ENCODE results near the gene GRIN2A. TPM values are rescaled to one million over a fixed set of nuclear protein-coding genes. Genes with fewer than 3 reads are reported as not detected.

Gene GRIN2A
- total RNA-seq, 1 donor from 2014 or later, result not detected

- intact Hi-C loops (cut with micrococcal nuclease), result no loop called here
Observed at GRCh38 chr16:9780831-9781230, 401.4 kb downstream of the GRIN2A start.

GRCh38 chr16:9778849-9779248 is 403.4 kb downstream of the GRIN2A start:
- intact Hi-C loops (cut with micrococcal nuclease), result no loop called here

GRCh38 chr16:9775998-9776397 is 406.2 kb downstream of the GRIN2A start:
- intact Hi-C loops (cut with micrococcal nuclease), result no loop called here

GRCh38 chr16:9773289-9773688 is 408.9 kb downstream of the GRIN2A start:
- intact Hi-C loops (cut with micrococcal nuclease), result no loop called here

GRCh38 chr16:9772526-9773225 is 409.6 kb downstream of the GRIN2A start:
- intact Hi-C loops (cut with micrococcal nuclease), result no loop called here

- intact Hi-C loops (cut with micrococcal nuclease), result no loop called here
Observed at GRCh38 chr16:9766891-9767290, 415.3 kb downstream of the GRIN2A start.

- intact Hi-C loops (cut with micrococcal nuclease), result no loop called here
Observed at GRCh38 chr16:9763505-9763904, 418.7 kb downstream of the GRIN2A start.

GRCh38 chr16:9761870-9762269 is 420.4 kb downstream of the GRIN2A start:
- intact Hi-C loops (cut with micrococcal nuclease), result no loop called here

- intact Hi-C loops (cut with micrococcal nuclease), result no loop called here
Observed at GRCh38 chr16:9757687-9758086, 424.5 kb downstream of the GRIN2A start.

GRCh38 chr16:9756434-9756833 is 425.8 kb downstream of the GRIN2A start:
- intact Hi-C loops (cut with micrococcal nuclease), result no loop called here

GRCh38 chr16:9755081-9755480 is 427.1 kb downstream of the GRIN2A start:
- intact Hi-C loops (cut with micrococcal nuclease), result no loop called here

- intact Hi-C loops (cut with micrococcal nuclease), result no loop called here
Observed at GRCh38 chr16:9741776-9742175, 440.5 kb downstream of the GRIN2A start.

- intact Hi-C loops (cut with micrococcal nuclease), result no loop called here
Observed at GRCh38 chr16:9739301-9739700, 442.9 kb downstream of the GRIN2A start.

- intact Hi-C loops (cut with micrococcal nuclease), result no loop called here
Observed at GRCh38 chr16:9738690-9739089, 443.5 kb downstream of the GRIN2A start.

GRCh38 chr16:9736547-9736946 is 445.7 kb downstream of the GRIN2A start:
- intact Hi-C loops (cut with micrococcal nuclease), result no loop called here

GRCh38 chr16:9723136-9723535 is 459.1 kb downstream of the GRIN2A start:
- intact Hi-C loops (cut with micrococcal nuclease), result no loop called here

- intact Hi-C loops (cut with micrococcal nuclease), result no loop called here
Observed at GRCh38 chr16:9713907-9714306, 468.3 kb downstream of the GRIN2A start.

GRCh38 chr16:9713156-9713555 is 469.1 kb downstream of the GRIN2A start:
- intact Hi-C loops (cut with micrococcal nuclease), result no loop called here

- intact Hi-C loops (cut with micrococcal nuclease), result no loop called here
Observed at GRCh38 chr16:9708972-9709620, 473.1 kb downstream of the GRIN2A start.

- intact Hi-C loops (cut with micrococcal nuclease), result no loop called here
Observed at GRCh38 chr16:9706217-9706836, 475.9 kb downstream of the GRIN2A start.

- intact Hi-C loops (cut with micrococcal nuclease), result no loop called here
Observed at GRCh38 chr16:9703731-9704130, 478.5 kb downstream of the GRIN2A start.
